ENCODE measurements around the gene FOXP1. TPM values are rescaled to one million over a fixed set of nuclear protein-coding genes. Genes with fewer than 3 reads are reported as not detected.

FOXP1 gene
- total RNA-seq, 1 donor from 2014 or later, result 33.2 TPM

- FAIRE-seq (no peak), DNase-seq (ENCODE audit: low read depth) (no peak)
- no peaks in the 10 kb centered on the region for H3K36me3 ChIP-seq (ENCODE audit: control insufficient read depth, insufficient read depth, low read length)
- H3K4me3 ChIP-seq (ENCODE audit: low read depth, low read length), result no peak overlapping the region
- TF ChIP-seq CTCF (IDR thresholded peaks at IDR 0.05; ENCODE audit: insufficient read depth, low read length, severe bottlenecking), result no peak
- no peaks in the 10 kb centered on the region for H3K27me3 ChIP-seq (ENCODE audit: control insufficient read depth, insufficient read depth, low read length)
Measured at GRCh38 chr3:71488882-71489281, 94.6 kb downstream of the FOXP1 start.

GRCh38 chr3:71488391-71488809, 95.1 kb downstream of the FOXP1 start:
- no peak for TF ChIP-seq CTCF (IDR thresholded peaks at IDR 0.05; ENCODE audit: insufficient read depth, low read length, severe bottlenecking)
- DNase-seq (ENCODE audit: low read depth), result no peak
- Histone ChIP-seq H3K27me3 (ENCODE audit: control insufficient read depth, insufficient read depth, low read length) (no peaks in the 10 kb centered on the region), H3K4me3 (ENCODE audit: low read depth, low read length) (no peak overlapping the region), H3K36me3 (ENCODE audit: control insufficient read depth, insufficient read depth, low read length) (no peaks in the 10 kb centered on the region)
- no peak for FAIRE-seq

- no peak for FAIRE-seq
- no peak for DNase-seq (ENCODE audit: low read depth)
- no peaks in the 10 kb centered on the region for H3K36me3 ChIP-seq (ENCODE audit: control insufficient read depth, insufficient read depth, low read length)
- no peak for TF ChIP-seq CTCF (IDR thresholded peaks at IDR 0.05; ENCODE audit: insufficient read depth, low read length, severe bottlenecking)
- no peak overlapping the region for H3K4me3 ChIP-seq (ENCODE audit: low read depth, low read length)
- H3K27me3 ChIP-seq (ENCODE audit: control insufficient read depth, insufficient read depth, low read length), result no peaks in the 10 kb centered on the region
Measured at GRCh38 chr3:71487418-71487817, 96.1 kb downstream of the FOXP1 start.

GRCh38 chr3:71486831-71487230, 96.7 kb downstream of the FOXP1 start:
- no peak for TF ChIP-seq CTCF (IDR thresholded peaks at IDR 0.05; ENCODE audit: insufficient read depth, low read length, severe bottlenecking)
- DNase-seq (ENCODE audit: low read depth) (no peak), FAIRE-seq (no peak)
- no peaks in the 10 kb centered on the region for H3K27me3 ChIP-seq (ENCODE audit: control insufficient read depth, insufficient read depth, low read length)
- no peaks in the 10 kb centered on the region for H3K36me3 ChIP-seq (ENCODE audit: control insufficient read depth, insufficient read depth, low read length)
- no peak overlapping the region for H3K4me3 ChIP-seq (ENCODE audit: low read depth, low read length)

GRCh38 chr3:71485896-71486295, 97.6 kb downstream of the FOXP1 start:
- Histone ChIP-seq H3K4me3 (ENCODE audit: low read depth, low read length) (no peak overlapping the region), H3K36me3 (ENCODE audit: control insufficient read depth, insufficient read depth, low read length) (no peaks in the 10 kb centered on the region), H3K27me3 (ENCODE audit: control insufficient read depth, insufficient read depth, low read length) (no peaks in the 10 kb centered on the region)
- no peak for TF ChIP-seq CTCF (IDR thresholded peaks at IDR 0.05; ENCODE audit: insufficient read depth, low read length, severe bottlenecking)
- DNase-seq (ENCODE audit: low read depth), result no peak
- FAIRE-seq, result no peak

- FAIRE-seq (no peak), DNase-seq (ENCODE audit: low read depth) (no peak)
- TF ChIP-seq CTCF (IDR thresholded peaks at IDR 0.05; ENCODE audit: insufficient read depth, low read length, severe bottlenecking), result no peak
Measured at GRCh38 chr3:71484452-71484851, 99.1 kb downstream of the FOXP1 start.

More at GRCh38 chr3:71484452-71484851, 99.1 kb downstream of the FOXP1 start:
- no peak overlapping the region for H3K4me3 ChIP-seq (ENCODE audit: low read depth, low read length)
- H3K27me3 ChIP-seq (ENCODE audit: control insufficient read depth, insufficient read depth, low read length), result no peaks in the 10 kb centered on the region
- no peaks in the 10 kb centered on the region for H3K36me3 ChIP-seq (ENCODE audit: control insufficient read depth, insufficient read depth, low read length)

Measured in bronchial epithelial cell (primary cell).